Anterior cingulate cortex (tissue), 58 donors: ENCODE measurements around the gene AATF.
"Not testable (repeated sequence)": the region's sequence is repeated elsewhere in the genome, so short reads cannot be mapped to it uniquely, and the experiment has no call there.

Source experiments
- DNase-seq, 58 donors: peaks; one replicate each; lab custom pipeline; 2025; lab: John Stamatoyannopoulos, UW

Gene AATF

GRCh38 chr17:37066322-37067255 is 117.8 kb downstream of the AATF start:
- no peak for DNase-seq

GRCh38 chr17:37067555-37068111 is 118.9 kb downstream of the AATF start:
- DNase-seq = peak in 1 of 58 donors; percentile 74

GRCh38 chr17:37068266-37068665 is 119.5 kb downstream of the AATF start:
- DNase-seq = peak in 1 of 58 donors; percentile 7

GRCh38 chr17:37069087-37069486 is 120.3 kb downstream of the AATF start:
- no peak for DNase-seq

GRCh38 chr17:37073464-37073863 is 124.7 kb downstream of the AATF start:
- not testable (repeated sequence) for DNase-seq

GRCh38 chr17:37079065-37079708 is 130.4 kb downstream of the AATF start:
- no peak for DNase-seq

GRCh38 chr17:37079735-37080134 is 131.0 kb downstream of the AATF start:
- no peak for DNase-seq

- DNase-seq = no peak
These were observed 132.5 kb downstream of the AATF start for GRCh38 chr17:37081287-37081686.

GRCh38 chr17:37082311-37082860 is 133.6 kb downstream of the AATF start:
- DNase-seq = no peak

- DNase-seq = no peak
These were observed 134.2 kb downstream of the AATF start for GRCh38 chr17:37082985-37083384.

GRCh38 chr17:37083456-37083855 is 134.7 kb downstream of the AATF start:
- no peak for DNase-seq

GRCh38 chr17:37084372-37084771 is 135.6 kb downstream of the AATF start:
- no peak for DNase-seq

- no peak for DNase-seq
These were observed 137.6 kb downstream of the AATF start for GRCh38 chr17:37086334-37086733.

GRCh38 chr17:37086948-37087347 is 138.2 kb downstream of the AATF start:
- no peak for DNase-seq

GRCh38 chr17:37087683-37088082 is 138.9 kb downstream of the AATF start:
- no peak for DNase-seq

GRCh38 chr17:37088459-37088858 is 139.7 kb downstream of the AATF start:
- no peak for DNase-seq

GRCh38 chr17:37088913-37089312 is 140.2 kb downstream of the AATF start:
- peak in 14 of 58 donors; percentile 6 to 33 (median 16) for DNase-seq

- DNase-seq = no peak
These were observed 141.2 kb downstream of the AATF start for GRCh38 chr17:37089956-37090355.

GRCh38 chr17:37090941-37091340 is 142.2 kb downstream of the AATF start:
- DNase-seq = no peak

- no peak for DNase-seq
These were observed 143.3 kb downstream of the AATF start for GRCh38 chr17:37092071-37092470.

- no peak for DNase-seq
These were observed 143.9 kb downstream of the AATF start for GRCh38 chr17:37092701-37093100.
